OCI-LY7 (cell line): Measurements from ENCODE around the gene YY1.

Experiments
- CTCF ChIP-seq: fragments of 200-600 bp; sonication (generic); conservative IDR thresholded peaks from 2 replicates; pipeline ENCODE4 v1.5.1; 2014; ENCODE audit warnings: mild to moderate bottlenecking, antibody characterized with exemption, low read length, moderate library complexity, mixed read lengths
- EZH2phosphoT487 ChIP-seq: fragments of 200-600 bp; sonication (generic); IDR thresholded peaks from 2 replicates; pipeline ENCODE4 v1.6.1; 2018; ENCODE audit warnings: low read depth, borderline replicate concordance, mild to moderate bottlenecking, mixed run types, antibody characterized with exemption, low read length, moderate library complexity, mixed read lengths

- TF ChIP-seq CTCF, result peak; percentile 73
- TF ChIP-seq EZH2phosphoT487, result no peak
Measured at GRCh38 chr14:100239840-100240667, 1.1 kb downstream of the YY1 start.
